Left colon (tissue), 2 donors: ENCODE results near the gene ILKAP. TPM values are rescaled to one million over a fixed set of nuclear protein-coding genes. Genes with fewer than 3 reads are reported as not detected.

Source experiments
- ATAC-seq: fragments of 200-7000 bp; cut with Tn5 transposase; one replicate; pipeline ENCODE4 v1.9.1; 2020; ENCODE audit warnings: mild to moderate bottlenecking, moderate library complexity
- DNase-seq, 2 donors: peaks; one replicate each; pipeline ENCODE4 v3.0.0-alpha.2; 2020
- intact Hi-C, 2 donors: fragments of 100-400 bp; cut with DNase I in 1 of 2; cut with micrococcal nuclease in 1 of 2; formaldehyde crosslinking; loops; one replicate each; pipeline versions ENCODE4 v1.11.2 to v1.14.0; 2022; cut with DNase I, micrococcal nuclease
- total RNA-seq, 2 donors: library from RNA; stranded (reverse); fragmentation: NEBNext Ultra II Directional; extraction: Animal tissue kit (Norgen Biotek cat#: 25700); gene quantifications; one replicate each; pipeline ENCODE4 v1.2.1, GENCODE V29; 2021
- donor health status: DM: no; HTN: no; CAD: no.
- donor health status: DM: yes; HTN: yes; CAD: no.

ILKAP gene
- total RNA-seq, 2 donors from 2014 or later, result 32.7 to 38.6 TPM

DNA sequence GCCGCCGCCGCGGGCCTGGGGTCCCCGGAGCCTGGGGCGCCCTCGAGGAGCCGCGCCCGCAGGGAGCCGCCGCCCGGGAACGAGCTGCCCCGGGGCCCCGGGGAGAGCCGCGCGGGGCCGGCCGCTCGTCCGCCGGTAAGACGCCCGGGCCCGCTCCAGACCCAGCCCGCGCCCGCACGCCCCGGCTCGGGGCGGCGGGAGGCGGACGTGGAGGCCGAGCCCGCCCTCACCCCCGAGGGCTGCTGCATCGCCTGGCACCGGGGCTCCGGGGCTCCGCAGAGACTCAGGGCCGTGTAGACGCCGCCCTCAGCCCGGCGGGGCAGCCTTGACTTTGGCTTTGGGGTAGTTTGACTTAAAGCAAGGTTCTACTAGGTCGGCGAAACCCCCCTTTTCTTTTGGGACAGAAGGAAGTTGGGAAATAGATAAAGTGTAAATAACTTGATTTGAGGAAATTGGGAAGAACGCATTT is 44.4 kb downstream of the ILKAP start:
- DNase-seq (no peak), ATAC-seq (peak; percentile 22)
- intact Hi-C loops, result no loop called here

DNA sequence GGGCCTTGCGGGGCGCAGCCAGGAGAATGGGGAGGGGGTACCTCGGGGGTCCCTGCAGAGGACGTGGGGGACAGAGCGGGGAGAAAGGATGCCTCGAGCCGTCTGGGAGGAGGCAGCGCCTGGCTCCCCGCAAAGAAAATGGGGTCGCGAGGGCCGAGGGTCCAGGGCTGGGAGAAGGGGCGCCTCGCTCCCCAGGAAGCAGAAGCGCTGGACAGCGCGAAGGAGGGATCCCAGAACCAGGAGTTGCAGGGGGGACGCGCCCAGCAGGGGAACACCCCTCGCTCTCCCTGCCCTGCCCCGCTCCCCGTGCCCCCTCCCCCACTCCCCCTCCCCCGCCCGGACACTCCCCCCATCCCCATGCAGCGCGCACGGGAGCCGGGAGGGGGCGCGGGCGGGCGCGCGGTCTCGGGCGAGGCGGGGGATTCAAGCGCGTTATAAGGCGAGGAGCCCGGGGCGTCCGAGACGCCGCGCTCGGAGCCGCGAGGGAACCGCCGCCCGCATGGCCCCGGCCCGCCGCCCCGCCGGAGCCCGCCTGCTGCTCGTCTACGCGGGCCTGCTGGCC is 44.9 kb downstream of the ILKAP start, which contains the start of gene ERFE:
Gene ERFE, plus strand, starts transcription at position 462 of the 562 bp plus-strand sequence. Its CDS starts 38 bp downstream, at position 500.
- DNase-seq (no peak), ATAC-seq (peak; percentile 71)
- intact Hi-C loops, result no loop called here

DNA sequence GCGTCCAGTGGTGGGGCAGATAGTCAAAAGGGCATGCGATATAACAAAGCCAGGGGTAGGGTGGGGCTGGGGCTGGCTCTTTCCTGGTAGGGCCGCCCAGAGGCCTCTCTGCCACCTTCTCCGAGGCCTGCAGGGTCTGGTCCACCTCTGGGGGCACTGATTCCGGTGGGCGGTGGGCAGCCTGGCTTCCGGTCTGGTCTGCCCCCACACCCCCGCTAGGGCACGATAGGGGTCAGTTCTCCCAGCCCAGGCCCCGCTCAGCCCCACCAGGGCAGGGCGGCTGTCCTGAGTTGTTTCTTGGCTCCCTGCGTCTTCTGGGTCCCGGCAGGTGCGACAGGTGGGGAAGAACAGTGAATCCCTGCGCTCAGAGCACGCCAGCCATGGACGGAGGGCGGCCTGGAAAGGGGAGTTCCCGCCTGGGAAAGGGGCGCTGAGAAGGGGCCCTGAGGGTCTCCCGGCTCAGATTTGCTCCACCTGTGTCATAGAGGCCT is 45.4 kb downstream of the ILKAP start:
- ATAC-seq, result peak; percentile 60

DNA sequence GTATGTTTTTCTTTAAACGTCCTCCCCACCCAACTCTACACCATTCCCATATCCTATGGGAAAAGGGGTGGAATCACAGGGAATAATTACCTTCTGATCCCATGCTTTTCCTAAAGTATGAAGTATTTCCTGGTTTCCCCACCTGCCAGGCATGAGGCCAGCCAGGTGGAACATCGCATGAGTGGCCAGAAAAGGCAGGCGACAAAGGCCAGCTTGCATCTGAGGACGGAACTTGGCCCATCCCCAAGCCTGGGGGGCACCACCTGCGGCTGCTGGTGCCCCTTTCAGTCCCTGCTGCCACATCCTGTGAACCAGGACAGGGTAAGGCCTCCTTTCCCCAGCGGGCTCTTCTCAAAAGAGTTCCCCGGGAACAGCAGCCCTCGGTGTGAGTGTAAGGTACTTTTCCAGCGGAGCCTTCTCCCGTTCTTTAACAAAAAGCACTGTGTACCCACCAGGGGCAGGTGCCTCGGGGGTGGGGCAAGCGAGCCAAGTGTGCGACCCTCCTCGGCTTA is 45.9 kb downstream of the ILKAP start:
- ATAC-seq, result no peak
- DNase-seq, result peak in 1 of 2 donors; percentile 5
- intact Hi-C loops, result no loop called here

More for the DNA sequence above, 45.4 kb downstream of the ILKAP start:
- intact Hi-C loops, result no loop called here
- DNase-seq, result no peak

DNA sequence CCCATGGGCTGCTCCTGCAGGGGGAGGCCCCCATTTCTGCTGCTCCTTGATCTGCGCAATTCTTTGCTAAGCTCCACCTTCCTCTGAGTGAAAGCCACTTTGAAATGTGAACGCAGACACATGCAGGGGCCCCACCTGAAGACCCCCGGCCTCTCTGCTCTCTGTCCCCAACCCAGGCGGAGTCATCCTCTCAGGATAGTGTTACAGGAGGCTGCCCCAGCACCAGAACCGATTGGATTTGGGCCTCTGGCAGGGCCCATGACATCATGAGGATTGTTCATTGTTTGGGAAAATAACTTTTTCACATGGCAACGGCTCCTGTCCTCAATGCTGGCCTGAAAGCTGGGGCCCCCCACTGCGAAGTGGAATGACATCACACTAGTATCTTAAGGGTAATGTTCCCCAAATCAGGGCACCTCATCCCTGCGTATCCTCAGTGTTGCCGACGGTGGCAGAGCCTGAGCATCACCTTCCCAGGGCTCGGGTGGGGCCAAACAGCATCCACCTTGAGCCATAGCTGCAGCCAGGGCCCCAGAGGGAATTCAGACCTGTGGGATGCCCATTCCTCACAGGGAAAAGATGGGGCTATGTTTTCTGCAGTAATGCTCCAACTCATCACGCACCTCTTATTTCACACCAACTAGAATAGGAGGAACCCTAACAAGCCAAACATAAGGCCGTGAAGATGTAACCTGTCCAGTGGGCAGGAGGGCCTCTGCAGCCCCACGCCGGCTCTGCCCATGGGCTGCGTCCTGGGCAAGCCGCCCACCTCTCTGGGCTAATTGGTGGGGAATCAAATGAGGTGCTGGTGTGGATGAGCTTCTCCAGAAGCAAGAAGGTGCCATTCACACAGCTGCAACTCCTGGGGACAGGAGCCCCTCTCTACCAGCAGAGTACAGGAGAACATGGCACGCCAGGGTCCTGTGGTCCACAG is 47.5 kb downstream of the ILKAP start:
- no peak for DNase-seq
- no peak for ATAC-seq
- intact Hi-C loops, result no loop called here

DNA sequence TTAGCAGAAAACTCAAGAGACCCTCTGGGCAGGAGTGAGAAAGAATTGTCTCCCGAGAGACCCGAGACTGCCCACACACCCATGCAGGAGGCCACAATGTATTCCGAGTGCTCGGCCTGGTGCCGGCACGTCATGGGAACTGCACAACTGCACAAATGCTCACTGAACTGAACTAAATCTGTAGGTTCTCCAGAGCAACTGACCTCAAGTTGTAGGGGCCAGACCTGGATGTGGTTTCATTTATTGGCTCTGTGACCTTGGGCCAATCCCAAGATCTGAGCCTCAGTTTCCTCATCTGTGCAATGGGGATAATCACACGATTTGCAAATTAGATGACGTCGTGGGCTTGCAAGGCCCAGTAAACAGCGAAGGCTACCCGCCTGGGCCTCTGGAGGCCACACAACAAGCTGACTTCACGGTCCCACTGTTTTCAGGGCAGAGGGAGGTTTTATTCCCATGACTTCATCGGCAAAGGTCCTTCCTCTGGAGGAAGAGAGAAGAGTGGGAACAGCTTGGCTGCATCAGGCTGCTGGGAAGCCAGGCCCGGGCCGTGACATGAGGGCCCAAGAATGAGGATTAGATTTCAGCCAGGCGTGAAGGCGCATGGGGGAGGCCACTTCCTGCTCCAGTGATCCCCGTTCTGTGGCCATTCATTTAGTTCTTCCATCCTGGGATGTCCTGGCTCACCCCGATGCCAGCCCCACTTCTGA is 48.3 kb downstream of the ILKAP start:
- intact Hi-C loops, result no loop called here
- ATAC-seq (no peak), DNase-seq (no peak)

DNA sequence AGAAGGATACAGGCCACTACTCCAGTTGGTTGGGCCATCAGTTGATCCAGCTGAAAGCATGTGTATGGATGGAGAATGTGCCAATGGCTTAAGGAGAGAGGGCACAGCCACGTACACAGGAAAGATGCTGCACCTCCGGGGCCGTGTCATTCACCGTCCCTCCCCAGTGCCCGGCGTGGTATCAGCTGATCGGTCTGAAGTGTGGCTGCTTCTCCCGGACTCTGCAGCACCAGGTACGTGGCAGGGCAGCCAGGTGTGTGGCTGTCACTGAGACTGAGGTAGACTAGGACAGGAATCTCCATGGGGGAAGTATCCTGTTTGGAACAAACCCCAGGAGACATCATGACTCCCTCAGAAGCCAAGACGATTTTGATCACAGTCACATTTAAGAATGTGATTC is 48.9 kb downstream of the ILKAP start:
- ATAC-seq, result no peak
- intact Hi-C loops, result no loop called here
- DNase-seq, result no peak

DNA sequence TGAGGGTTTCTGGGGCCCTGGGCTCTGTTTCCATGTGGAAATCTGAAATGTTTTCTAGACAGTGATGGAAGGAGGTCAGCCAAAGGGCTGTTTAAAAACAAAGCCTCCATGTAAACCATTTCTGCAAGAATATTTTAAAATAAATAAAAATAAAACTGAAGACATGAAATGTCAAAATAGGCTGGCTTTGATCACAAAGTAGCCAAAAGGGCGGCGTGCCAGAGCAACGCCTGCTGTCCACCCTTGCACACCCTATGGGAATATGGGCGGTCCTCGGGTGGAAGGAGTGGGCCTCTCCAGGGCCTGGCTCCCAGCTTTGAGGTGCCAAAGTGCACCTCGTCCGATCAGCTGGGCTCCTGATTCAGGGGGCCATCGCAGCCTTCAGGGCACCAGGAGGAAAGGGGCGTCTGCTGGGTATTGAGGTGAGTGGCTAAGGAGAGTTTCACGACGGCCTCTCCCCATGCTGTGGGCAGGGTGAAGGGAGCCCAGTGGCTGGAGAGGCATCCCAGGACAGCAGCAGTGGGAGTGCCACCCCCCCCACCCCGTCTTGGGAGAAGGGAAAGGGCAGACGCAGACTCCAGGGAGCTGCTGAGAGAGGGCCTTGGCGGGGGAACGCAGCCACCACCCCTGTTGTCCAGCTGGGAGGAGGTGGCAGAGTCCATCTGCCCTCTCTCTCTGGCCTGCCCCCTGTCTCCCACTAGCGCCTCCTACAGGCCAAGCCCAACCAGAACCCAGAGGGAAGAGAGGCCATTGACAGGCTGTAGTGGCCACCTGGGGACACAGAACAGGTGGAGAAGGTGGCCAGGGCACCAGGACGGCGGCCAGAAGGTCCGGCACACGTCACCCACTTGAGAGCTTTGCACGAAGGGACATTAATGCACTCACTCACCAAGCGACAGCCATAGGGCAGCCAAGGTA is 50.5 kb downstream of the ILKAP start:
- intact Hi-C loops, result no loop called here
- no peak for DNase-seq

DNA sequence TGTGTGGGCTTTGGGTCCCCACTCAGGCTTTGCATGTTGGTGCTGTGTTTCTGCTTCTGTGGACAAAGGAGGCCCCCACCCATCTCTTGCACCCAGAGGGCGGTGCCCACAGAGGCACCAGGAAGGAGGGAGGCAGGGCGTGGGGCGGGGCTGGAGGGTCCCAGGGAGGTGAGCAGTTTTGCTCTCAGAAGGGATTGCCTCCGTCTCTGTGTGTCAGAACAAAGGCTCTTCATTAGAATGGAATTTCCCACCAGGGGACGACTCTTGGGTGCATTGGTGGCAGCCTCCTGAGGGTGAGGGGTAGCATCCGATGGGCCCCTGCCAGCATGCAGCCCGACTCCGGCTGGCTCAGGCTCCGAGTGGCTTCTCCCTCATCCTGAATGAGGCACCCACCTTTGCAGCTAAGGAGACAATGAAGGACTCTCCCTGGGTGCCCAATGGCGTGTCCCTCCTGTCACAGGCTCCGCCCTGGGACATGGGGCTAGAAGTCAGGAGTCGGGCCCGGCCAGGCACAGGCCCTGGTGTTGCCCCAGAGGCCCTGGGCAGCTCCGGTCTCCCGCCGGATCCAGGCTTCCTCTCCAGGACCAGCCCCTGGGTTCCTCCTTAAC is 51.8 kb downstream of the ILKAP start:
- no peak for ATAC-seq
- no peak for DNase-seq
- intact Hi-C loops, result no loop called here

More for the DNA sequence above, 50.5 kb downstream of the ILKAP start:
- ATAC-seq, result no peak

DNA sequence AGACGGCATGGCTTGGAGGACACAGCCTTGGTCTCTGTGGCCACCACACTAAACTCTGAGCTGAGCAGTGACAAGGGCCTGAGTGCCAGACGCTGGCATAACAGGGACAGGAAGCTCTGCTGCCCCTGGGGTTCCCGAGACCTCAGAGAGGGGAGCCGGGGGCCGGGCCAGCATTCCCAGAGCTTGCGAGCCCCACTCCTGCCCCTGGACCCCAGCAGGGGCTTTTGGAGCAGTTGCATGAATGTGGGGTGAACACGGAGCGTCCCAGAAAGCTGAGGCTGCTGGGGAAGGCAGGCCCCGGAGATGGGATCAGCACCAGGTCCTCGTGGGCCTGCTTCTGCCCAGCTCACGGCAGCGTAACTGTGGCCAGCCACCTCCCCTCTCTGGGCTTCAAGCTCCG is 52.3 kb downstream of the ILKAP start:
- no peak for DNase-seq
- intact Hi-C loops, result no loop called here
- ATAC-seq, result no peak

DNA sequence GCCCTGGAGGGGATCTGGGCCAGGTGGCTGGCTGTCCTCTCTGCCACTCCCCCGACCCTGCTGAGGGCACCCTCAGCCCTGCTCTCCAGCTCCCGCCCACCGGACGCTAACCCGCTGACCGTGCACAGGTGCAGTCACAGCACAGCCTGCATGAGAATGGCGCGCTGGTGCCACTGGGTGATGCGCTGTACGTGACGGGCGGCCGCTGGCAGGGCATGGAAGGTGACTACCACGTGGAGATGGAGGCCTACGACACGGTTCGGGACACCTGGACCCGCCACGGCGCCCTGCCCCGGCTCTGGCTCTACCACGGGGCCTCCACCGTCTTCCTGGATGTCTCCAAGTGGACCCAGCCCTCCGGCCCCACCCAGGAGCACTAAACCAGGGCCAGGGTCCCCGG is 52.8 kb downstream of the ILKAP start:
- ATAC-seq, result no peak
- no peak for DNase-seq
- intact Hi-C loops, result no loop called here

DNA sequence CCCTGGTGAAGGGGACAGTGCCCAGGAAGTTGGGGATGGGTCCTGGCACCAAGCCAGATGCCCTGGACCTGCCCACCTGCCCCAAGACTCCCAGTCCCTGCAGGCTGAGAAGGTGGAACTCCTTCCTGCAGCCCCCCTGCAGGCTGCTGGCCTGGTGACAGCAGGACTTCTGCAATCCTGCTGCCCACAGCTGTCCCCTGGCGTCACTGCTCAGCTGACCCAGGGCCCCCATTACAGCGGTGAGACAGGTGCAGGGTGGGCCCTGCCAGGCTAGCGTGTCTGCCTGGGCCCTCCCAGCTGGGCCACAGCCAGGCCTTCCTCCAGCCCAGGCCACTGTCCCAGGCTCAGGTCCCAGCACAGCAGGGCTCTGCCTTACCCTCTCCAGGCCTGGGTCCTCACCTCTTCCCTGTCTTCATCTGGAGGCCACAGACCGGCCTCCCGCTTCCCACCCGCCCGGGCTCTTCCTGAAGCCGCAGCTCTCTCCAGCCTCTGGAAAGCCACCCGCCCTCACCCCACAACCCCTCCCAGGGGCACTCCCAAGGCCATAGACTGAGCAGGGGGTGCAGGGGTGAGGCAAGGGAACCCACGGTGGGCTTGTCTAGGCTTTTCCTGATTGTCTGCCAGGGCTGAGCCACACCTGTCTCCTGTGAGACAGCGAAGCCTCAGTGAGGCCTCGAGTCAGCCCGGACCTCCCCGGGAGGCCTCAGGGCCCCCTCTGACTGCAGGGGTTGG is 53.5 kb downstream of the ILKAP start:
- intact Hi-C loops, result no loop called here
- no peak for ATAC-seq
- no peak for DNase-seq

DNA sequence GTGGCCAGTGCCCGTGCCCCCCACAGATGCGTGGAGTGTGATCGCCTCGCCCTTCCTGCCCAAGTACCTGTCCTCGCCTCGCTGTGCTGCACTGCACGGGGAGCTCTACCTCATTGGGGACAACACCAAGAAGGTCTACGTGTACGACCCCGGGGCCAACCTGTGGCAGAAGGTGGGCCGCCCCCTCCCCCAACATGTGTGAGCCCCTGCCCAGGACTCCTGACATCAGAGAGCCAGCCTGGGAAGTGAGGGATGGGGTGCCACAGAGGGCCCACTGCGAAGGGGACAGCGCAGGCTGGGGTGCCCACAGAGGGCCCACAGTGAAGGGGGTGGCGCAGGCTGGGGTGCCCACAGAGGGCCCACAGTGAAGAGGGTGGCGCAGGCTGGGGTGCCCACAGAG is 54.5 kb downstream of the ILKAP start:
- intact Hi-C loops, result no loop called here
- DNase-seq (no peak), ATAC-seq (no peak)

DNA sequence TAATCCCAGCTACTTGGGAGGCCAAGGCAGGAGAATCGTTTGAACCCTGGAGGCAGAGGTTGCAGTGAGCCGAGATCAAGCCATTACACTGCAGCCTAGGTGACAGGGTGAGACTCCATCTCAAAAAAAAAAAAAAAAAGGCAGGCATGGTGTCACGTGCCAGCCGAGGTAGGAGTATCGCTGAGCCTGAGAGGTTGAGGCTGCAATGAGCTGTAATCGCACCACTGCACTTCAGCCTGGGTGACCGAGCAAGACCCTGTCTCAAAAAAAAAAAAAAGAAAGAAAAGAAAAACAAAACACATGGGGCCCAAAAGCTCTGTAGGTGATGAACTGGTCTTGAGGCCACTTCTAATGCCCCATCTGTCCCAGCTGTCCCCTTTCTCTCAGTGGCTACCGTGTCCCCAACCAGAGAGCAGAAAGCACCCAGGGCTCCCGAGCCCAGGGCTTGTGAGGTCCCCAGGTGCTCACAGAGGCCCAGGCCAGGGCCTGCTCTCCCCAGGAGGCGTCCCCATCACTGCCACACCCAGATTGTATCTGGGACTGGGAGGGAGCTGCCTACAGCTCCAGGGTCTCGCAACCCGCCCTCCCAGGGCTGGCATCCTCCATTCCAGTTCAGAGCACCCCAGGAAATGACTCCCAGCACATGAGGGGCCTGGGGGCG is 56.5 kb downstream of the ILKAP start:
- DNase-seq (no peak), ATAC-seq (no peak)
- intact Hi-C loops, result no loop called here

DNA sequence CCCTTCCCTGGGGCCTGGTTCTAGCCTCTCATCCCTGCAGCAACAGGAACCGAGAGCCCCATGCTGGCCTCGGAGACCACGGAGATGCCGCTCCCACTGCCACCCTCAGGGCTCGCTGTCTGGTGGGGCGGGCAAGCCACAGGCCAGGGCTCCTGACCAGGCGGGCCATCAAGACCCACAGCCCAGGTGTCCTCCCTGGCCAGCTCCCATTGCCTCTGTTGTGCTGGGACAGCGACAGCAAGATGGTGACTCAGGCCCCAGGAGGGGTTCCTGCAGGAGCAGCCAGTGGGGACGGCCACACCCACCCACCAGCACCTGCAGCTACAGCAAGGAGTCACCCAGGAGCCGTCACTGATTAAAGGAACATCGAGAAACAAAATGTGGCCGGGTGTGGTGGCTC is 57.6 kb downstream of the ILKAP start:
- DNase-seq, result no peak
- intact Hi-C loops, result no loop called here

DNA sequence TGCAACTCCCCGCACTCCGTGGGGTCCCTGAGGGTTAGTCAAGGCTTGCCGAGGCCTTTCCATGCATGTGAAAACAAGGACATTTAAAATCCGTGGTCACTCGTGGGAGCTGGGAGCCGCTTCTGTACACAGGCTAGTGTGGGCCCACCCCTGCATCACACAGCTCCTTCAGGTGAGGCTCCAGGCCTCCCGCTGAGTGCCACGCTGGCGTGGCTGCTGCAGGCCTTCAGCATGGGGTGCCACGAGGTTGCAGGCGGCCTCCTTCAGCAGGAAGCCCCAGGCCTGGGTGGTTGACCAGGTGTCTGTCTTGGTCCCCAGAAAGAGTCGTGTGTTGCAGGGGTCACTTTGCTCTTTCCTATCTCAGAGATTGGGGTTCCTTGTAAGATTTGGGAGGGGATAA is 58.4 kb downstream of the ILKAP start:
- DNase-seq (no peak), ATAC-seq (no peak)
- intact Hi-C loops, result no loop called here

More for the DNA sequence above, 57.6 kb downstream of the ILKAP start:
- no peak for ATAC-seq

DNA sequence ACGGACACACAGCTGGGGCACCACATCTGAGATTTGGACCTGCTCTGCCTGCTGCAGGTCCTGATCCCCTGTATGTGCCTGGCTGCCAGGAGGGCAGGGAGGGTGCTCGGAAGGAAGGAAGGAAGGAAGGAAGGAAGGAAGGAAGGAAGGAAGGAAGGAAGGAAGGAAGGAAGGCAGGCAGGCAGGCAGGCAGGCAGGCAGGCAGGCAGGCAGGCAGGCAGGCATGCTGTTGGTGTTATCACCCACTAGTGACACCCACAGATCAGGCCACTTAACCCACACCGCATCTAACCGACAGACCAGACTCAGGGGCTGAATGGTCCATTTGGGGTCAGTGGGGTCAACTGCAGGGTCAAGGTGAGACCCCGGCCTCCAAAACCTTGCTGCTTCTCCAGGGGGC is 59.2 kb downstream of the ILKAP start:
- intact Hi-C loops, result no loop called here
- DNase-seq (no peak), ATAC-seq (no peak)
